ENCODE measurements around the gene CD68. TPM values are rescaled to one million over a fixed set of nuclear protein-coding genes. Genes with fewer than 3 reads are reported as not detected.
A peak's percentile ranks its signal among the peaks of the same experiment; 100 is the strongest.

Gene CD68
- total RNA-seq, 2 donors from 2014 or later: 4.3 to 14.8 TPM

GRCh38 chr17:7589204-7589868, 9.9 kb downstream of the CD68 start:
- peaks cover 26% of the 10 kb centered on the region for H3K4me1 ChIP-seq
- H3K4me3 ChIP-seq: no peak overlapping the region
- H3K27ac ChIP-seq: peak overlapping the region in 1 of 4 donors; percentile 27
- H3K36me3 ChIP-seq (replicated peaks in 1 of 2; ENCODE audit: insufficient read depth in 1 of 2, low read depth in 2 of 2): peaks cover 20 to 25% of the 10 kb centered on the region in 2 donors
- intact Hi-C loops (cut with DNase I): no loop called here
- 13 to 54% methylated on average over 9 to 53 of the region's 56 CpGs for WGBS, 2 donors
- TF ChIP-seq CTCF (IDR thresholded peaks at IDR 0.05) (peak; percentile 57 to 87 (median 83)), POLR2A (IDR thresholded peaks at IDR 0.05) (no peak)
- no peaks in the 10 kb centered on the region for H3K9me3 ChIP-seq
- ATAC-seq: peak; percentile 81
- peak; percentile 80 to 86 (median 85) for DNase-seq
- no peaks in the 10 kb centered on the region for H3K27me3 ChIP-seq

- intact Hi-C loops (cut with DNase I): no loop called here
- no peak for DNase-seq
- TF ChIP-seq CTCF (IDR thresholded peaks at IDR 0.05) (no peak), POLR2A (IDR thresholded peaks at IDR 0.05) (no peak)
Observed at GRCh38 chr17:7589891-7590691, 10.7 kb downstream of the CD68 start, which contains the start of gene SOX15. Gene SOX15 (minus strand): TSS chr17:7590094. CDS start chr17:7589676, 418 bp downstream.

GRCh38 chr17:7590743-7591142, 11.3 kb downstream of the CD68 start:
- ATAC-seq (no peak), DNase-seq (no peak)
- Histone ChIP-seq H3K27me3 (no peaks in the 10 kb centered on the region), H3K9me3 (no peaks in the 10 kb centered on the region), H3K36me3 (replicated peaks in 1 of 2; ENCODE audit: insufficient read depth in 1 of 2, low read depth in 2 of 2) (peaks cover 30 to 37% of the 10 kb centered on the region in 2 donors), H3K4me3 (no peak overlapping the region), H3K27ac (no peak overlapping the region), H3K4me1 (peaks cover 13% of the 10 kb centered on the region)
- 83 to 100% methylated on average over 1 to 4 of the region's 4 CpGs for WGBS, 2 donors
- TF ChIP-seq POLR2A (IDR thresholded peaks at IDR 0.05): no peak
- TF ChIP-seq CTCF (IDR thresholded peaks at IDR 0.05): no peak
- intact Hi-C loops (cut with DNase I): no loop called here

More at GRCh38 chr17:7589891-7590691, 10.7 kb downstream of the CD68 start, which contains the start of gene SOX15:
- Histone ChIP-seq H3K36me3 (replicated peaks in 1 of 2; ENCODE audit: insufficient read depth in 1 of 2, low read depth in 2 of 2) (peaks cover 28 to 30% of the 10 kb centered on the region in 2 donors), H3K4me3 (no peak within 1 kb of the TSS), H3K27ac (peak within 1 kb of the TSS in 1 of 4 donors; percentile 27), H3K27me3 (no peaks in the 10 kb centered on the region), H3K9me3 (no peaks in the 10 kb centered on the region), H3K4me1 (peaks cover 18% of the 10 kb centered on the region)
- WGBS, 2 donors: 63 to 88% methylated on average over 10 to 24 of the region's 24 CpGs
- ATAC-seq: no peak

- H3K4me3 ChIP-seq: no peak overlapping the region
- ATAC-seq (no peak), DNase-seq (no peak)
- no peaks in the 10 kb centered on the region for H3K27me3 ChIP-seq
- intact Hi-C loops (cut with DNase I): no loop called here
- no peak overlapping the region for H3K27ac ChIP-seq
- peaks cover 13% of the 10 kb centered on the region for H3K4me1 ChIP-seq
- TF ChIP-seq CTCF (IDR thresholded peaks at IDR 0.05) (no peak), POLR2A (IDR thresholded peaks at IDR 0.05) (no peak)
- H3K9me3 ChIP-seq: no peaks in the 10 kb centered on the region
- H3K36me3 ChIP-seq (replicated peaks in 1 of 2; ENCODE audit: insufficient read depth in 1 of 2, low read depth in 2 of 2): peaks cover 30 to 43% of the 10 kb centered on the region in 2 donors
- 86 to 91% methylated on average over 4 to 5 of the region's 5 CpGs for WGBS, 2 donors
Observed at GRCh38 chr17:7591596-7591995, 12.2 kb downstream of the CD68 start.
